Hematopoietic multipotent progenitor cell treated with erythropoietin and hydrocortisone succinate and interleukin-3 and kit ligand, for 8 days (in vitro differentiated cells): ENCODE measurements around the gene TENT5C.

Experiments
- DNase-seq: peaks from one replicate; pipeline ENCODE4 v3.0.0-alpha.2; 2015

Gene TENT5C

DNA sequence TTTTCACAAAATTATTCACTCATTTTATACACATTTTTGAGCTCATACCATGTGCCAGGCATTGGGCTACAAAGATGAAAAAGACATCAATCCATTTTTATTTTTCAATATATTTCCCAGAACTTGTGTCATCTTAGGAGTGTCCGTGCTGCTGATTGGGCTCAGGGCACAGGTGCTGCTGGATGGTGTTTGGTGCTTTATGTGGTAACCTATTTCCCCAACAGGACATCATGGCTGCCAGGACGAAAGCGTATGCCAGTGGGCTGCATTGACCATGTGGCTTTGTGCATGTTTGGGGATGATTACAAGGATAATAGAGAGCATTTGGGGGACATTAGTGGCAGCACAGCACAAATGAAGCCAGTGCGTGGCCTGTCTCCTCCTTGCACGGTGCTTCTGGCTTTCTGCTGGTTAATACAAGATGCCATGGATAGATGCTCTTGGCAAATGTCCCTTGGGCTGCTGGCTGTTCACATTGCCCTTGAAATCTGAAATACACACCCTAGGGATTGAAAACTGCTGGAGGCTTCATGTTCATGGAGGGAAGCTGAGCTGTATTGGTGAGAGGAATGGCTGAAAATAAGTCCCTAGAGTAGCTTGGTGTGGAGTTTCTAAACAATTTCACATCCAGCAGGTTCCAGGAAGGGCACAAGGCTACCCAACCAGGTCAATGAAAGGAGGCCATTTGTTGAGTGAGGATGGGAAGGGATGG lies 52.3 kb downstream of the TENT5C start:
- no peak for DNase-seq

DNA sequence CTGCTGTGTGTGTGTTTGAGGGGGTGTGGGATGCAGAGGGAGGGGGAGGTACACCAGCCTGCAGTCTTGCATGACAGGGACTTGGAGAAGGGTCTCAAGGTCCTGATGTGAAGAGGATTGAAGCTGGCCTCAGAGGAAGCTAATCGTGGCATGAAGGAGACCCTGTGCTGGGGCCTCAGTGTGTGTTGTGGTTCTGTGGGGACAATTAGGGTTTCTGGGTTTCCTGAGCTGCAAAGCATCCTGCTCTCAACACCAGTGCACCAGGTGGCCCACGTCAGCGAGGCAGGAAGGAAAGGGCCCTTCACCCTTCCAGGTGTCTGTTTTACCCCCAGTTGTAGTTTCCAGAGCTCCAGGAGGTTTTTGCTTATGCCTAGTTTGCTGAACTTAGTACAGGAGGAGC lies 52.8 kb downstream of the TENT5C start:
- DNase-seq = no peak

DNA sequence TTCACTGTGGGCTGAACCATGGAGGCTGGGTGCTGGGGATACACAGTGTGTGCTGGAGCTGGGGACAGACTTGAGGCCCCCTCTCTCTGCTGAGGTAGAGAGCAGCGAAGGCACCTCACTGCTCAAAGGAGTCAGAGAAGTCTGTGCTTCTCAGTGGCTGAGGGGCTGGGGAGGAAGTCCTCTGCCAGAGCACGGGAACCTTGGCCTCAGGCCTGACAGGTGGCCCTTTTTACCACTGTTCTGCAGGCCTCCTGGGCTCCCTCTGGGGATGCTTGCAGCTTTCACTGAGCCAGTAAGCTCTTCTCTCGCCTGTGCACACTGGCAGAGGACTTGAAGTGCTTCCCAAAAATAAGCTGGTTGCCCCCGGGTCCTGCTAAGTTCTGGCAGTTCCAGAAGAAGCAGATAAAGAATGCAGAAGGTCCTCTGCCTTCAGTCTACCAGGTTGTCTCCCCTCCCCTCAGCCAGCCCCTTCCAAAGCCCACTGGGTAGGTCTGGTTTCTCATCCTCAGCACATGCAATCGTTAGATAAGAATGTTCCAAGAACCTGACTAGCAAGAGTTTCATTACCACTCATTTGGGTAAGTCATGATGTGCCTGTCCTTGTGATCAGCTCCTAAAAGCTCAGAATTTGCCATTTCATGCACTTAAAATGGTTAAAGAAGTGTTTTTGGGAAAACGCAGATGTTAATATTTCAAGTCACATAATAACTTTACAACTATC lies 53.9 kb downstream of the TENT5C start:
- DNase-seq = peak; percentile 97

DNA sequence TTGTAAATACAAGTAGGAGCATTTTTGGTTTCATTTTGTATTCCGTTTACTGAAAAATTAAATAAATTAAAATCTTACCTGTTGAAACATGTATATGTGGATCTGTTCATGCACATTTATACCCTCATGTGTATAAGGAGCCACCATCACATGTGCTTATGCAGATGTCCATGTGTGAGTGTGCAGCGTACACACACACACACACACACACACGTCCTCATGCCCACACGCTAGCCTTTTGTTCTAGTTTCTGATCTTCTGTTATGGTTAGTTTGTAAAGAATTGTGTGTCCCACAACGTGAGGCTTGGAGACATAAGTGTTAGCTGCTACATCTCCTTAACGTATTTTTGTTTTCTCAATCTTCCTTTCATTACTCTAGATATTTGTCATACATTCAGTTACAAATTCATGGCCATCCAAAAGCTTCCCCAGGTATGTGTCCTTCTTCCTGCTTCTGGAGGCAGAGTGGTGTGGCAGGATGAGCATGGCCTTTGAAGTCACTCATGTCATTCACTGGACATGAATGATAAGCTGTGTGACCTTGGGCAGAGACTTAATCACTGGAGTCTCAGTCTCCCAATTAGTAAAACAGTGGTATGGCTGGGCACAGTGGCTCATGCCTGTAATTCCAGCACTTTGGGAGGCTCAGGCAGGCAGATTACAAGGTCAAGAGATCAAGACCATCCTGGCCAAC lies 54.6 kb downstream of the TENT5C start:
- peak; percentile 67 for DNase-seq

DNA sequence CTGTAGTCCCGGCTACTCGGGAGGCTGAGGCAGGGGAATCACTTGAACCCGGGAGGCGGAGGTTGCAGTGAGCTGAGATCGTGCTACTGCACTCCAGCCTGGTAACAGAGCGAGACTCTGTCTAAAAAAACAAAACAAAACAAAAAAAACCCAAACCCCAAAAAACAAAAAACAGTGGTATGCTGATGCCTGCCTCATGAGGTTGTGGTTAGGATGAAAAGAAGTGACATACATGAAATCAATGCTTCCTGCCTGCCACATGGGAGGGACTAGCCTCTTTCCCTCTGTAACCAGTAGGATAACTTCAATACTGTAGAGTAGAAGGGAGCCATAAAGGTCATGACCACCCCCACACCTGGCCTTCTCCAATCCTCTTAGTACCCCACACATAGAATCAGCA lies 55.2 kb downstream of the TENT5C start:
- no peak for DNase-seq

DNA sequence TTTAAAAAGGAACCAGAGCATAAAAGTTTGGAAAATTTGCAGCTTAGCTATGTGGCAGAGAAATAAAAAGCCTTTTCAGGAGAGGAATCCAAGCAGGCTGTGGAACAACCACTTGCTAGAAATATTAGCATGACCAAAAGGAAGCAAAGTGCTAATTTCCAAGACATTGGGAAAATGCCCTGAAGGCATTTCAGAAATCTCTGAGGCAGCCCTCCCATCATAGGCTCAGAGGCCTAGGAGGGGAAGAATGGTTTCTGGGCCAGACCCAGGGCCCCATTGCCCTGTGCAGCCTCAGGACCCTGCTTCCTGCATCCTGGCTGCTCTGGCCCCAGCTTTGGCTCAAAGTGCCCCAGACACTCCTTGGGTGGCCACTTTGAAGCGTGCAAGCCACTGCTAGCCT lies 56.8 kb downstream of the TENT5C start:
- DNase-seq = no peak

DNA sequence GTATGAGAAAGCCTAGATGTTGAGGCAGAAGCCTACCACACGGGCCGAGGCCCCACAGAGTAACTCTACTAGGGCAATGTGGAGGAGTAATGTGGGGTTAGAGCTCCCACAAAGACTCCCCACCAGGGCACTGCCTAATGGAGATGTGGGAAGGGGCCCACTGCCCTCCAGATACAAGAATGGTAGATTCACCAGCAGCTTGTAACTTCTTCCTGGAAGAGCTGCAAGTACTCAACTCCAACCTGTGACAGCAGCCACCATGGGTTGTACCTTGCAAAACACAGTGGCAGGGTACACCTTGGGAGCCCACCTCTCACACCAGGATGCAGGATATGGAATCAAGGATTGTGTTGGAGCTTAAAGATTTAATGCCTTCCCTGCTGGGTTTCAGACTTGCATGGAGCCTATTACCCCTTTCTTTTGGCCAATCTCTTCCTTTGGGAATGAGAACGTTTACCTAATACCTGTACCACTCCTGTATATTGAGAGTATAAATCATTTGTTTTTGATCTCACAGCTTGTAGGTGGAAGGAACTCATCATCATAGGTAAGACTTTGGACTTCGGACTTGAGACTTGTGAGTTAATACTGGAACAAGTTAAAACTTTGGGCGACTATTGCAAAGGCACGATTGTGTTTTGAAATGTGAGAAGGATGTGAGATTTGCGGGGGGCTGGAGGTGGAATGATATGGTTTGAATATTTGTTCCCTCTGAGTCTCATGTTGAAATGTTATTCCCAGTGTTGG lies 57.5 kb downstream of the TENT5C start:
- DNase-seq = no peak

DNA sequence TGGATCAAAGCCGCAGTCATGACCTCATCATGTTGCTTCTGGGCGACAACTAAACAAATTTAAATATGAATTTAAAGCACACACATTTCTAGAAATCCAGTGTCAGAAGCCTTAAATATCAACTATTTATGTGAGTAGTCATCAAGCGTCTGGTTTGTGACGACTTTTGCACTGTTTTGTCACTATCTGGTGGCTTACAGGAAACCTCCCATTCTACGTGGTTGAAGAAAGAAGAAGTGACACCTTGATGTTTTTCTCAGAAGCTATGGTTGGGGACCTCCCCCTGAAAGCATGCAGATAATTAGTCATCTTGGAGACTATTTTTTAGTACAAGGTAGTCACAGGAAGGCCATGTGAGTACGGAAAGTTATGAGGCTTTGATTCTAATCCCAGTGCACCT lies 58.5 kb downstream of the TENT5C start:
- no peak for DNase-seq

DNA sequence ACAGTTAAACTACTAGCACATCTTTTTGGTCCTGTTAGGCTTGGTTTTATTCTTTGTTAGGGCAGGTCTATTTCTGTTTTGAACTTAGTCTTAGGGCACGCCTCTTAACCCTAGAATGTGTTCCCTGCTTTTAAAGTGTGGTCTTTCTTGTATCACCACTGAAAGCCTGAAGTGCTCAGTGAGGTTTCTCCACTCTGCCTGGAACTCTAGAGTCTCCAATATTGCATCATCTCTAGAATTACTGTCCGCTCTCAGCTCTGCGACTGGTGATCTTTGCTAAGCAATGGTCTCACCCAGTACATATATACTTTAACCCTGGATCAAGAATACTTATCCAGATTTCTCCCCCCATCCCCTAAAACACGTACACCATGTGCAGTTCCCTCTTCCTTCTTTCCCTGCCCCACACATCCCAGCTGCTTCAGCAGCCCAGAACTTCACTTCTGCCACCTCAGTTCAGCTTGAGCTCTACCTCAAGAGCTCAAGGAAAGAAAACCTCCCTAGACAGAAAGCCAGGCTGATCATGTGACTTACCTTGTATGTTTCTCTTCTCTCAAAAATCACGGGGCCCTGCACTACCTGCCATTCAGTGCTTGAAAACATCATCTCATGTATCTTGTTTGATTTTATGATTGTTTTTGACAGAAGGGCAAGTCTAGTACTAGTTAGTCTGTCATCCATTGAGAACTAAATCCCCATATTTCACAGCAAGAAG lies 59.9 kb downstream of the TENT5C start:
- DNase-seq = no peak

DNA sequence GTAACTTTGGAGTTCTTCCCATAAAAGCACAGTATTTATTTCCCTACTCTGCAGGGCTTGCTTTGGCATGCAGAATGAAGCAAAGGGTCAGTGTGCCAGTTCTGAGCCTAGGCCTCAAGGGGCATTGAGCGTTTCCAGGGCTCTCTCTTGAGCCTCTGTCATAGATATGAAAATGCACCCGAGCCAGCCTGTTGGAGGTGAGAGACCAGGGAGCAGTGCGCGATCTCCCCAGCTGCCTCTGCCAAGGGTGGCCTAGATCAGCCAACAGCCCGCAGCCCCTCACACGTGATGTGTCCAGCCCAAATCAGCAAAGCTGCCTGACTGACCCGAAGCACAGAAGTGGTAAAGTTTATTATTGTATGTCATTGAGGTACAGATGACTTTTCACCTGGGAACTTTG lies 63.7 kb downstream of the TENT5C start:
- no peak for DNase-seq

DNA sequence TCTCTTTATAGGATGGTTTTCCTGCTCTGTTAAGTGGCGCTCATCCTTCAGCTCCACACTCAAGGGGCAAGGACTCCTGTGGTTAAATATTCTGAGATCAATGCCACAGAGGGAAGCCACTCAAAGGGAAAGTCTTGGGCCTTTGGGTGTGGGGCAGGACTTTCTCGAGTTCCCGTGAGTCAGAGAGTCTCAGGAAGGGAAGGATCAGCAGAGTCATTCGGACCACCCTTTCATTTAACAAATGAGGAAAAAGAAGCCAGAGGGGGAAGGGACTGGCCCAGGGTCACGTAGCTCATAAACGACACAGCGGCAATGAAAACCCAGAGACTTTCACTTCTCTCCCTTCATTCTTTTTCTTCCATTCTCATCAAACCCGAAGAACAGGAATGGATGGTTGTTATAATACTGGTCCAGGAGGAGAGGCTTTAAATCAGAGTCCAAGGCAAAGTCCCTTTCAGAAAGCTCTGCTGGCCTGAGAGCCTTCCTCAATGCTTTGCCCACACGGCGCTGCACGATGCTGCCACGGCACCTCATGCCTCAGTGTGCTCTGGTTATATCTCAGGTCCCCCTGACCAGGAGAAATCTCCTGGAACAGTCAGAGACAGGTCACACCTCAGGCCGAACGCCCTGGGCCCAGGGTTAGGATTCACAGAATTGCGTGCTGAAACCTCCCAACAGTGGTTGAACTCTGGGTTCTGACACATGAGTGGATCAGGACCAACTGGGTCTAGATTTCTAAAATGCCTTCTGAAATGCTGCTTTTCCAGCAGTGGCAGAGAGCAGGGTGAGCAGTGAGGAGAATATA lies 65.3 kb downstream of the TENT5C start:
- no peak for DNase-seq

DNA sequence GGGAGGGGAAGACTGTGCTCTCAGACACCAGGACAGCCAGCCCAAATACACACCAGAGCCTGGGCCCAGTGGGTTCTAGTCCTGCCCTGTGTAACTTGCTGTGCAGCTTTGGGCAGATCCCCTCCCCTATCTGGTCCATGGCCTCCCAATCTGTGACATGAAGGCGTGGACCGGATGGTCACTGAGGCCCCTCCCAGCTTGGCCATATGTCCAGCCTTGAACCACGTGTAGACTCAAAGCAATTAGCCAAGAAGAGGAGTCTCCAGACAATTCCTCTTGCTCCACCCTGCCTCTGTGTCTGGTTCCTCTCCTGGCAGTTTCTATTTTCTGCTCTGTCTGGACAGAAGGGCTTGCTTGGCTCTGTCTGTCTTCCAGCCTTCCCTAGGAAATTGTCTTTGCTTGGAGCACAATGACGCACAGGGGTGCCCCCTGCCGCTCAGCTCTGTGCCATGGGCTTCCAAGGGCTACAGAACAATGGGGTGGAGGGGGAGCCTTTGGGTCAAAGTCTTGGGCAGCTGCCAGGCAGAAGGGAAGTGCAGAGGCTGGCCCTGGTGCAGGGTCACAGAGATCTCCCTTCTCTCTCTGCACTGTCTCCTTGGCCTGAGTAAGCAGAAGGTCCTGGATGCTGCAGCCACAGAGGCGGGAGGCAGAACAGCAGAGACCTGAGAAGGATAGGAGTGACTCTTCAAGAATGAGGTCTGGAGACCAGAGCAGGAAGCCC lies 66.1 kb downstream of the TENT5C start:
- peak; percentile 70 for DNase-seq

DNA sequence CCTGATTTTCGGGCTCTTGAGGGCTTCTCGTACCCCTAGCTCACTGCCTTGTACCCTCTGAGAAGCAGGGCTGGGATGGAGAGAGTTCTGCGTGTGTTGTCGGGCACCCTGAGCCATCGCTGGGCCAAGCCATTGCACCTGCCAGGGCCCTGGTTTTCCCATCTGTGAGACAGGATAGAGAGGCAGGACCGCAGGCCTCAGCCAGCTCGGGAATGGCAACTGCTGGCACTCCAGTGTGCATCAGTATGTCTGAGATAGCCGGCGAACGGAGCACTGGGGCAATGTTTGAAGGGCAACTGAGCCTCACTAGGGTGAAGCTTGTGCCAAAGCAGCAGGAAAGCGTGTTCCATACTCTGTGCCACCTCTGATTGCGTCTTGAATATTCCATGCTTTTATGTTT lies 66.9 kb downstream of the TENT5C start:
- DNase-seq = no peak

DNA sequence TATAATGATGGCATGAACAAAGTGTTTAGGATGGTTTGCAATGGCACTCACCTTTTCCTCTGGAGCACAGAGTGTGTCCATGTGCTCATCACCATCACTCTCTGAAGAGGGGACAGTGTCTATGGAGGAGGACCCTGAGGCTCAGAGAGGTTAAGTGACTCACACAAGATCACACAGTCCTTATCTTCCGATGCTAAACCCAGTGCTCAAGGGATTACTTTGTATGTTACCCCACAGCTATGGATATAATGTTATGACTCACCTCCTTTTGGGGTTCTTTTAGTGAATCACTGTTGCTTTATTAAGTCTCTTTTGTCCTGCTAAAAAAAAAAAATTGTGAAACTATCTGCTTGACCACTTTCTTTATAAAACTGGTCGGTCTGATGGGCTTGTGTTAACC lies 67.6 kb downstream of the TENT5C start:
- no peak for DNase-seq

DNA sequence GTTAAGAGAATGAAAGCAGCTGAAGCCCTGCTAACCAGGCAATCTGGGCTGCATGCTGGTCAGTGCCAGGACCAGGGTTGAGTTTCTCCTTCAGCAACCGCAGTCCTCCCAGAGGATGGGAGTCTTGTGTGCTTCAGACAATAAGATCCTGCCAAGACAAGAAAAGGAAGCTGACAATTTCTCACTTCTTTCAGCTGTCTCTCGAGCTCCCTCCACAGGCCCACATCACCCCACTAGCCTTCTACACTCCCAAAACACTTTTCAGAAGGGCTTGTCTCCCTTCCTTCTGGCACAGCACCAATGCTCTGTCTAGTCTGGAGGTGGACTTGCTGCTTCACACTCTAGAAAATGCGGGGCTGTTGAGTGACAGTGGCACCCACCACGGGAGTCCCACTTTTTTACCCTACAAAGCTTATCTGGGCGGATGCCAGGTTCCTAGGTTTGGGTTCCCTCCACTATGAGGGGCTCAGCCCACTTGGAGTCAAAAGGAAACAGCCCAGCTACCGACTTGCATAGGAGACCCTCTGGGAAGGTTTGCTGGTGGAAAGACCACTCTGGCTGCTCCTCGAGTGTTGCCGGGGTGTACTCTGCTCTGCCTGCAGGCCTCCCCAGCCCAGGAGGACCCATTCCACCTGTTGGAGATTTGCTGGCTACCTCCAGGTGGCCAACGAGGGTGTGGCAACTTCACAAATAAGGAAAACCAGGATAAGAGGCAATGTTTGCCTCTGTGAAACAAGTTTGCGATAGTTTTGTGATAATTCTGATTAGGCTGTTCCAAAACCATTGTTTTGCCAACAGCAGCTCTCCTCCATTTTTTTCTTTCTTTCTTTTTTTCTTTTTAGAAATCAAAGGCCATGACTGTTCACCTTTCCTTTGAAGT lies 68.9 kb downstream of the TENT5C start:
- peak; percentile 85 for DNase-seq

DNA sequence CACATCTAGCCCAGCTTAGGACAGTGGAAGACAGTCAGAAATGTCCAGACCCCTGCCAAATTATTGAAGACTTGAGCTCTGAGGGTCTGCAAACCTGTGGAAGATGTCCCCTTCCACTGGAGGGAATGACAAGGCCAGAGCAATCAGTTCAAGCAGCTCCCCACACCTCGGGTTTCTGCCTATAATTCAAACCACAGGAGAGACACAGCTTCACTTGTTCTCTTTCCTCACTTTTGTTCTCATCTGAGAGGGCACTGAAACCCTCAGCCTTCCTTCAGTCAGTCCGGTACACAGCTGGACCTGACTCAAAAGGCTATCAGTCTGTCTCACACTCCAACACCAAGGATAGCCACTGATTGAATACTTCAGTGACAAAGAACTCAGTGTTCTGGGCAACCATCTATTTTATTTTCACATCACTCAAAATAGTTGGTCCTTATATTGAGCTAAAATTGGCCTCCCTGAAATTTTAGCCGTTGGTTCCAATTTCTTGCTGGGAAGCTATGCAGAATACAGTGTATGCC lies 70.1 kb downstream of the TENT5C start:
- DNase-seq = no peak

DNA sequence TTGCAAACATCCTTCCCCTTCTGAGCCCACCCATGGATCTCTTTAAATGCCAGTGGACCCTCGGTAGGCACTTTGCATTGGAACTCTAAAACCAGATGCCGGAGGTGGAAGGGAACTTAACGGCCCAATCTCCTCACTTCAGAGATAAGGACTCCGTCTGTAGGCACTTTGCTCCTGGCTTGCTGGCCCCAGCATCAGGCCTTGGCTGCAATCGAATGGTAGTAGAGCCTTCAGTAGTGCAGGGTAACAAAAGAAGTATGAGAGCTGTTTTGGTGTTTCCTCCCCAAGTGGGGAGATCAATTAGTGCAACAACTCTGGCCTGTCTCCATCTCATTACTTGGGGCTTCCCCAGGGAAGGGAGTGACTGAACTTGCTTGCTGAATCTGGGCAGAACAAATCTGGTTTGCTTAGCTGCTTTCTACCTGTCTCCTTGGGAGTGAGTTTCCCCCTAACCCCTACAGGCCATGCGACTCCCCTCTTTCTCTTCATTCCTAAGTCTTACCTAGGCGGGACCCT lies 70.8 kb downstream of the TENT5C start:
- no peak for DNase-seq
